GM23338 (cell line): ENCODE measurements around the gene IGFBPL1. TPM values are rescaled to one million over a fixed set of nuclear protein-coding genes. Genes with fewer than 3 reads are reported as not detected.

Experiments used
- ATAC-seq: fragments of 200-7000 bp; cut with Tn5 transposase; 3 replicates; pipeline ENCODE4 v1.9.1; 2020
- DNase-seq: peaks from one replicate; pipeline ENCODE4 v3.0.0-alpha.2; 2015; ENCODE audit warnings: low spot score
- H2AFZ ChIP-seq: fragments of 200-600 bp; sonication (generic); 2 replicates; pipeline ENCODE4 v1.8.0; 2016; ENCODE audit warnings: antibody characterized with exemption, mild to moderate bottlenecking, moderate library complexity
- H3F3A ChIP-seq: fragments of 200-600 bp; sonication (generic); replicated peaks from 2 replicates; pipeline ENCODE4 v1.8.0; 2017; ENCODE audit warnings: antibody characterized with exemption, mixed run types, low read depth
- H3K27ac ChIP-seq: fragments of 200-600 bp; sonication (generic); 2 replicates; pipeline ENCODE4 v1.6.1; 2016; ENCODE audit warnings: low read depth
- H3K27me3 ChIP-seq: fragments of 200-600 bp; sonication (generic); 2 replicates; pipeline ENCODE4 v1.8.0; 2016; ENCODE audit warnings: mild to moderate bottlenecking, mixed run types, moderate library complexity; ENCODE audit not compliant: insufficient read depth
- H3K36me3 ChIP-seq: fragments of 200-600 bp; sonication (generic); 2 replicates; pipeline ENCODE4 v1.8.0; 2016; ENCODE audit warnings: mild to moderate bottlenecking; ENCODE audit not compliant: insufficient read depth
- H3K4me1 ChIP-seq: fragments of 200-600 bp; sonication (generic); 2 replicates; pipeline ENCODE4 v1.8.0; 2016; ENCODE audit warnings: mild to moderate bottlenecking, moderate library complexity; ENCODE audit not compliant: insufficient read depth
- H3K4me2 ChIP-seq: fragments of 200-600 bp; sonication (generic); 2 replicates; pipeline ENCODE4 v1.7.1; 2017; ENCODE audit warnings: mixed run types
- H3K4me3 ChIP-seq: fragments of 200-600 bp; sonication (generic); 2 replicates; pipeline ENCODE4 v1.6.1; 2016; ENCODE audit warnings: mixed run types
- H3K79me2 ChIP-seq: fragments of 200-600 bp; sonication (generic); replicated peaks from 2 replicates; pipeline ENCODE4 v1.8.0; 2017; ENCODE audit warnings: mild to moderate bottlenecking; ENCODE audit not compliant: insufficient read depth
- H3K9me2 ChIP-seq: fragments of 200-600 bp; sonication (generic); 2 replicates; pipeline ENCODE4 v1.8.0; 2017; ENCODE audit not compliant: insufficient read depth
- H4K20me1 ChIP-seq: fragments of 200-600 bp; sonication (generic); replicated peaks from 2 replicates; pipeline ENCODE4 v1.8.0; 2017; ENCODE audit warnings: mild to moderate bottlenecking; ENCODE audit not compliant: insufficient read depth
- H3K27ac Mint-ChIP-seq: 2 replicates; pipeline ENCODE4 v1.8.0; 2020; ENCODE audit warnings: inconsistent platforms, mild to moderate bottlenecking, moderate library complexity, mixed read lengths
- H3K27me3 Mint-ChIP-seq: 3 replicates; pipeline ENCODE4 v1.8.0; 2022; ENCODE audit warnings: low read depth, mild to moderate bottlenecking, moderate library complexity, mixed read lengths, inconsistent platforms; ENCODE audit not compliant: insufficient read depth, poor library complexity
- H3K36me3 Mint-ChIP-seq: 3 replicates; pipeline ENCODE4 v1.8.0; 2021; ENCODE audit warnings: low read depth, mild to moderate bottlenecking, inconsistent platforms, moderate library complexity, mixed read lengths
- H3K4me1 Mint-ChIP-seq: 3 replicates; pipeline ENCODE4 v1.8.0; 2020; ENCODE audit warnings: mild to moderate bottlenecking, inconsistent platforms, mixed read lengths
- H3K4me3 Mint-ChIP-seq: 3 replicates; pipeline ENCODE4 v1.8.0; 2021; ENCODE audit warnings: moderate library complexity, mild to moderate bottlenecking, inconsistent platforms, mixed read lengths
- H3K9me3 Mint-ChIP-seq: 3 replicates; pipeline ENCODE4 v1.8.0; 2020; ENCODE audit warnings: moderate library complexity, mild to moderate bottlenecking, inconsistent platforms, mixed read lengths
- CTCF ChIP-seq, 2 experiments: fragments of 200-600 bp in 1 of 2; sonication (generic) in 1 of 2; conservative IDR thresholded peaks; 2 replicates each; pipeline versions ENCODE4 v1.5.1 to v1.6.1; 2016 to 2017; ENCODE audit warnings: antibody characterized with exemption in 2 of 2, low read depth in 2 of 2, mild to moderate bottlenecking in 2 of 2, moderate library complexity in 1 of 2
- EZH2 ChIP-seq: fragments of 200-600 bp; sonication (generic); IDR thresholded peaks from one replicate; pipeline ENCODE4 v1.8.0; 2017; ENCODE audit warnings: antibody characterized with exemption, mild to moderate bottlenecking, low read depth; ENCODE audit not compliant: unreplicated experiment
- EZH2phosphoT487 ChIP-seq: fragments of 200-600 bp; sonication (generic); IDR thresholded peaks from one replicate; pipeline ENCODE4 v1.8.1; 2018; ENCODE audit warnings: antibody characterized with exemption; ENCODE audit not compliant: unreplicated experiment
- JUNB ChIP-seq: IDR thresholded peaks from one replicate; pipeline ENCODE4 v1.6.1; 2016; ENCODE audit warnings: antibody characterized with exemption; ENCODE audit not compliant: unreplicated experiment
- NANOG ChIP-seq: IDR thresholded peaks from 2 replicates; pipeline ENCODE4 v1.6.1; 2016; ENCODE audit warnings: antibody characterized with exemption, borderline replicate concordance
- POLR2AphosphoS5 ChIP-seq: IDR thresholded peaks from 2 replicates; pipeline ENCODE4 v1.6.1; 2016; ENCODE audit warnings: antibody characterized with exemption, low read depth
- REST ChIP-seq: IDR thresholded peaks from one replicate; pipeline ENCODE4 v1.6.1; 2018; ENCODE audit warnings: antibody characterized with exemption; ENCODE audit not compliant: unreplicated experiment
- STAT1 ChIP-seq: IDR thresholded peaks from one replicate; pipeline ENCODE4 v1.6.1; 2016; ENCODE audit warnings: antibody characterized with exemption; ENCODE audit not compliant: unreplicated experiment
- ZNF114 ChIP-seq: fragments of 250-450 bp; sonication (Bioruptor Pico); IDR thresholded peaks from 2 replicates; pipeline ENCODE4 v1.5.0; 2020; ENCODE audit warnings: mild to moderate bottlenecking, moderate library complexity
- ZNF331 ChIP-seq: fragments of 250-450 bp; sonication (Bioruptor Pico); IDR thresholded peaks from 2 replicates; pipeline ENCODE4 v1.5.0; 2020; ENCODE audit warnings: low read depth, mild to moderate bottlenecking, moderate library complexity
- polyA plus RNA-seq: library from polyadenylated mRNA; unstranded; fragments of >200 nt; fragmentation: Nextera tagmentation; extraction: Ambion mirVana; gene quantifications from 2 replicates; pipeline ENCODE4 v1.2.1, GENCODE V29; 2016
- total RNA-seq: library from RNA; depleted of rRNA; stranded (reverse); fragments of >200 nt; shearing (Covaris generic); gene quantifications from 2 replicates; pipeline ENCODE4 v1.2.3, GENCODE V29; 2014
- TF ChIP-seq, protein P1 (sequence below): IDR thresholded peaks from 2 replicates; pipeline ENCODE4 v1.6.1; 2016; ENCODE audit warnings: antibody characterized with exemption

Gene IGFBPL1
- total and polyA plus RNA-seq, 2 experiments from 2014 or later: 9.4 to 75.6 TPM

GRCh38 chr9:38416461-38416860 is 7.8 kb downstream of the IGFBPL1 start:
- no peak overlapping the region for H3K4me3 Mint-ChIP-seq
- Histone ChIP-seq H3K36me3 (no peaks in the 10 kb centered on the region), H3K27me3 (no peaks in the 10 kb centered on the region), H3K27ac (no peak overlapping the region), H4K20me1 (no peaks in the 10 kb centered on the region), H3K9me2 (no peaks in the 10 kb centered on the region), H3K79me2 (no peaks in the 10 kb centered on the region), H2AFZ (no peak overlapping the region), H3K4me2 (no peak overlapping the region), H3K4me1 (peaks cover 7% of the 10 kb centered on the region), H3K4me3 (no peak overlapping the region), H3F3A (no peaks in the 10 kb centered on the region)
- no peak for DNase-seq
- no peak for ATAC-seq
- peaks cover 42% of the 10 kb centered on the region for H3K4me1 Mint-ChIP-seq
- no peaks in the 10 kb centered on the region for H3K9me3 Mint-ChIP-seq
- no peaks in the 10 kb centered on the region for H3K36me3 Mint-ChIP-seq
- peaks cover 11% of the 10 kb centered on the region for H3K27me3 Mint-ChIP-seq
- no peak overlapping the region for H3K27ac Mint-ChIP-seq
- TF ChIP-seq JUNB: no peak

DNA sequence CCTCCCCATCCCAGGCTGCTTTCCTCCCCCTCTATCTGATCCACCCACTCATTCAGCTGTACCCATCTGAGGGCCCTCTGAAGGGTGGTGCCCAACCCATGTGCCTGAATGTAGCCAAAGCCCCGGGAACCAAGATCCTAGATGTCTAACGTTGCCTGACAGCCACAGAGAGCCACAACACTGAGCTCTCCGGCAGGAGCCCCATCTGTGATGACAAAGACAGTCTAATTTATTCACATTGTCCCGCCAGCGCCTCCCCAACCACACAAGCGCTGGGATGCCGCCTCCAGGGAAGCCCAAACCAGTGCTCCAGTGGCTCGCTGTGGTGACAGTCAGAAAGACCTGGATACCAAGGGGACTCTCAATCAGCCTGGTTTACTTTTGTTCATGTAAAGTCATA is 8.4 kb downstream of the IGFBPL1 start:
- peaks cover 36% of the 10 kb centered on the region for H3K4me1 Mint-ChIP-seq
- Histone ChIP-seq H3K27ac (no peak overlapping the region), H4K20me1 (no peaks in the 10 kb centered on the region), H3K4me2 (no peak overlapping the region), H3K4me1 (0 out of 2 replicates have a peak, but pooled peaks cover under 1% of the 10 kb centered on the region), H3K9me2 (no peaks in the 10 kb centered on the region), H2AFZ (no peak overlapping the region), H3K79me2 (no peaks in the 10 kb centered on the region), H3K27me3 (no peaks in the 10 kb centered on the region), H3K36me3 (no peaks in the 10 kb centered on the region), H3F3A (no peaks in the 10 kb centered on the region), H3K4me3 (no peak overlapping the region)
- no peak overlapping the region for H3K4me3 Mint-ChIP-seq
- H3K27ac Mint-ChIP-seq: no peak overlapping the region; the same call in 1 of the 2 replicates
- peaks cover 11% of the 10 kb centered on the region for H3K27me3 Mint-ChIP-seq
- H3K36me3 Mint-ChIP-seq: peaks cover 3% of the 10 kb centered on the region; the same call in 1 of the 3 replicates
- H3K9me3 Mint-ChIP-seq: no peaks in the 10 kb centered on the region
- DNase-seq: no peak
- no peak for ATAC-seq
- TF ChIP-seq STAT1 (no peak), JUNB (no peak), ZNF331 (no peak), EZH2 (no peak), POLR2AphosphoS5 (no peak), NANOG (no peak), ZNF114 (CRISPR knock-in tag) (no peak), CTCF (conservative IDR thresholded peaks at IDR 0.05; ENCODE audit: low read depth in 2 of 2) (no peak), REST (no peak), EZH2phosphoT487 (no peak)
- TF ChIP-seq, protein P1, sequence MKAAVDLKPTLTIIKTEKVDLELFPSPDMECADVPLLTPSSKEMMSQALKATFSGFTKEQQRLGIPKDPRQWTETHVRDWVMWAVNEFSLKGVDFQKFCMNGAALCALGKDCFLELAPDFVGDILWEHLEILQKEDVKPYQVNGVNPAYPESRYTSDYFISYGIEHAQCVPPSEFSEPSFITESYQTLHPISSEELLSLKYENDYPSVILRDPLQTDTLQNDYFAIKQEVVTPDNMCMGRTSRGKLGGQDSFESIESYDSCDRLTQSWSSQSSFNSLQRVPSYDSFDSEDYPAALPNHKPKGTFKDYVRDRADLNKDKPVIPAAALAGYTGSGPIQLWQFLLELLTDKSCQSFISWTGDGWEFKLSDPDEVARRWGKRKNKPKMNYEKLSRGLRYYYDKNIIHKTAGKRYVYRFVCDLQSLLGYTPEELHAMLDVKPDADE: no peak
